ENCODE measurements around the gene SPARC.

DNA sequence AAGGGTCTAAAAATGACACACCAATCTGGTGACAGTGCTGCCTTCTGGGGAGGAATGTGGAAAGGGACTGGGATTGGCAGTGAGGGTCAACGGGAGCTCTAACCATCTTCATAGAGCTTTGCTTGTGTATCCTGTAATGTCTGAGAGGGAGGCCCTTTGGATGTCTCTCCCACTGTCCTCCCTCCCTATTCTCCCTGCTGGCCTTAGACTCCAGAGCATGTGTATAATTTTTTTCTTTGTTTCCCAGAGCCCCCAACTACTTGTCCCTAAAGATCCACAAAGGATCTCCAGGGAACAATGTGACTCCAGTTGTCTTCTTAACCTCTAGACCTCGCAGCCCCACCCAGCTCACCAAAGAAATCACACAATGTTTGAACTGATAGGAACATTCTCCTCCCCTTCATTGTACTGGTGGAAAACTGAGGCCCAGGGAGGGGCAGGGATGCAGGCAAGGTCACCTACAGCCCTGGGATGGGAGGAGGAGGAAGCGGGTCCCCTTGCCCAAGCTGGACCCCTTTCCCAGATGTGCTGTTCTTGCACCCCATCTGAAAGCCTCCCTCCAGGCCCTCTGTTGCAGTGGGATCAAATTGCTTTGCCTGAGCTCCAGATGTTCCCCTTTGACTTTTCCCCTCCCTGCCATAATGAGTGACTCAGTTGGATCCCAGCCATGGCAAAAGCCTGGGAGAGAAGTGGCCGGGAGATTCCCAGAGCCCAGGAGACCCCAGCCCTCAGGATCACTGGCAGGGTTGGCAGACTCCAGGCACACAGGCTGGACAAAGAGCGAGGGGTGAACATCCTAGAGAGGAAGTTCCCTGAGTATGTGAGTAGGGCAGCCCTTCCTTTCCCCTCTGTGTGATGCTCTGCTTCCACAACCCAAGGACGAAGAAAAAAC is 21.8 kb downstream of the SPARC start:
- TF ChIP-seq, protein P1, sequence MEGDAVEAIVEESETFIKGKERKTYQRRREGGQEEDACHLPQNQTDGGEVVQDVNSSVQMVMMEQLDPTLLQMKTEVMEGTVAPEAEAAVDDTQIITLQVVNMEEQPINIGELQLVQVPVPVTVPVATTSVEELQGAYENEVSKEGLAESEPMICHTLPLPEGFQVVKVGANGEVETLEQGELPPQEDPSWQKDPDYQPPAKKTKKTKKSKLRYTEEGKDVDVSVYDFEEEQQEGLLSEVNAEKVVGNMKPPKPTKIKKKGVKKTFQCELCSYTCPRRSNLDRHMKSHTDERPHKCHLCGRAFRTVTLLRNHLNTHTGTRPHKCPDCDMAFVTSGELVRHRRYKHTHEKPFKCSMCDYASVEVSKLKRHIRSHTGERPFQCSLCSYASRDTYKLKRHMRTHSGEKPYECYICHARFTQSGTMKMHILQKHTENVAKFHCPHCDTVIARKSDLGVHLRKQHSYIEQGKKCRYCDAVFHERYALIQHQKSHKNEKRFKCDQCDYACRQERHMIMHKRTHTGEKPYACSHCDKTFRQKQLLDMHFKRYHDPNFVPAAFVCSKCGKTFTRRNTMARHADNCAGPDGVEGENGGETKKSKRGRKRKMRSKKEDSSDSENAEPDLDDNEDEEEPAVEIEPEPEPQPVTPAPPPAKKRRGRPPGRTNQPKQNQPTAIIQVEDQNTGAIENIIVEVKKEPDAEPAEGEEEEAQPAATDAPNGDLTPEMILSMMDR (IDR thresholded peaks at IDR 0.05; ENCODE audit: low read length): no peak
- no peak for TF ChIP-seq EZH2 (optimal IDR thresholded peaks at IDR 0.05; ENCODE audit: low read depth, low read length)
- no peak for TF ChIP-seq EZH2phosphoT487 (IDR thresholded peaks at IDR 0.05; ENCODE audit: low read length)
